Gastrocnemius medialis (tissue), 4 donors: ENCODE measurements around the gene SLCO4A1.

Experiments
- CTCF ChIP-seq, 5 experiments: fragments of 450-650 bp in 3 of 5; fragments of 200-600 bp in 2 of 5; sonication (generic) in 2 of 5; IDR thresholded peaks in 4 of 5; conservative IDR thresholded peaks in 1 of 5; 1 replicate in 4 of 5; 2 replicates in 1 of 5; pipeline ENCODE4 v1.5.1; 2016 to 2019; ENCODE audit warnings: antibody characterized with exemption in 5 of 5, mild to moderate bottlenecking in 3 of 5, moderate library complexity in 3 of 5
- POLR2A ChIP-seq, 2 donors: fragments of 450-650 bp; IDR thresholded peaks; one replicate each; pipeline ENCODE4 v1.6.1; 2017; ENCODE audit warnings: antibody characterized with exemption in 2 of 2, mild to moderate bottlenecking in 2 of 2, moderate library complexity in 2 of 2

- TF ChIP-seq CTCF (IDR thresholded peaks at IDR 0.05 in 4 of 5, conservative IDR thresholded peaks at IDR 0.05 in 1 of 5) (no peak), POLR2A (IDR thresholded peaks at IDR 0.05) (no peak)
Observed at GRCh38 chr20:62624325-62624690, 18.0 kb upstream of the SLCO4A1 start.
